Mesendoderm (in vitro differentiated cells): ENCODE results near the gene DUSP7.

Source experiments
- DNase-seq: peaks from one replicate; pipeline ENCODE4 v3.0.0; 2013
- H2AK5ac ChIP-seq: 2 replicates; pipeline ENCODE4 v1.6.1; 2013; ENCODE audit warnings: low read length, inconsistent platforms
- H2BK120ac ChIP-seq: 2 replicates; pipeline ENCODE4 v1.6.1; 2013; ENCODE audit warnings: low read depth, mild to moderate bottlenecking, low read length, moderate library complexity, mixed read lengths
- H2BK15ac ChIP-seq: replicated peaks from 2 replicates; pipeline ENCODE4 v1.6.1; 2013; ENCODE audit warnings: low read depth, mild to moderate bottlenecking, moderate library complexity
- H2BK5ac ChIP-seq: 2 replicates; pipeline ENCODE4 v1.6.1; 2013; ENCODE audit warnings: low read length, inconsistent platforms
- H3K18ac ChIP-seq: 2 replicates; pipeline ENCODE4 v1.6.1; 2013; ENCODE audit warnings: mild to moderate bottlenecking, low read length, mixed read lengths
- H3K23ac ChIP-seq: one replicate; pipeline ENCODE4 v1.6.1; 2013; ENCODE audit warnings: low read length
- H3K27ac ChIP-seq: 2 replicates; pipeline ENCODE4 v1.5.1; 2013; ENCODE audit warnings: low read depth, mild to moderate bottlenecking, inconsistent platforms, low read length, moderate library complexity
- H3K27me3 ChIP-seq: 2 replicates; pipeline ENCODE4 v1.6.1; 2013; ENCODE audit warnings: low read length, control low read depth, mild to moderate bottlenecking, inconsistent platforms; ENCODE audit not compliant: insufficient read depth, poor library complexity
- H3K36me3 ChIP-seq: 2 replicates; pipeline ENCODE4 v1.6.1; 2013; ENCODE audit warnings: low read length, inconsistent platforms; ENCODE audit not compliant: control insufficient read depth, insufficient read depth
- H3K4ac ChIP-seq: one replicate; pipeline ENCODE4 v1.6.1; 2013; ENCODE audit warnings: low read depth, mild to moderate bottlenecking, low read length, moderate library complexity
- H3K4me1 ChIP-seq: 2 replicates; pipeline ENCODE4 v1.6.1; 2013; ENCODE audit warnings: low read depth, low read length, inconsistent platforms; ENCODE audit not compliant: control insufficient read depth
- H3K4me2 ChIP-seq: 2 replicates; pipeline ENCODE4 v1.6.1; 2013; ENCODE audit warnings: low read length
- H3K4me3 ChIP-seq: 2 replicates; pipeline ENCODE4 v1.5.1; 2013; ENCODE audit warnings: mild to moderate bottlenecking, low read length
- H3K56ac ChIP-seq: one replicate; pipeline ENCODE4 v1.6.1; 2013; ENCODE audit warnings: low read length
- H3K79me1 ChIP-seq: 2 replicates; pipeline ENCODE4 v1.6.1; 2013; ENCODE audit warnings: low read length, inconsistent platforms
- H3K79me2 ChIP-seq: 2 replicates; pipeline ENCODE4 v1.6.1; 2013; ENCODE audit warnings: mild to moderate bottlenecking, low read length; ENCODE audit not compliant: control insufficient read depth, insufficient read depth
- H3K9ac ChIP-seq: 2 replicates; pipeline ENCODE4 v1.6.1; 2013; ENCODE audit warnings: low read length, inconsistent platforms
- H4K5ac ChIP-seq: one replicate; pipeline ENCODE4 v1.6.1; 2013; ENCODE audit warnings: low read length
- H4K8ac ChIP-seq: one replicate; pipeline ENCODE4 v1.6.1; 2013; ENCODE audit warnings: low read depth, mild to moderate bottlenecking, control low read depth, low read length, moderate library complexity
- WGBS: extraction: QIAGEN DNeasy Blood & Tissue Kit; methylation state at CpG from one replicate; pipeline ENCODE4 v1.1.7; 2013; ENCODE audit warnings: low lambda C conversion rate, missing lambda C conversion rate; ENCODE audit not compliant: insufficient coverage; ENCODE audit errors: extremely low coverage; 5-methylcytosine and 5-hydroxymethylcytosine counted together

DUSP7 gene

DNA sequence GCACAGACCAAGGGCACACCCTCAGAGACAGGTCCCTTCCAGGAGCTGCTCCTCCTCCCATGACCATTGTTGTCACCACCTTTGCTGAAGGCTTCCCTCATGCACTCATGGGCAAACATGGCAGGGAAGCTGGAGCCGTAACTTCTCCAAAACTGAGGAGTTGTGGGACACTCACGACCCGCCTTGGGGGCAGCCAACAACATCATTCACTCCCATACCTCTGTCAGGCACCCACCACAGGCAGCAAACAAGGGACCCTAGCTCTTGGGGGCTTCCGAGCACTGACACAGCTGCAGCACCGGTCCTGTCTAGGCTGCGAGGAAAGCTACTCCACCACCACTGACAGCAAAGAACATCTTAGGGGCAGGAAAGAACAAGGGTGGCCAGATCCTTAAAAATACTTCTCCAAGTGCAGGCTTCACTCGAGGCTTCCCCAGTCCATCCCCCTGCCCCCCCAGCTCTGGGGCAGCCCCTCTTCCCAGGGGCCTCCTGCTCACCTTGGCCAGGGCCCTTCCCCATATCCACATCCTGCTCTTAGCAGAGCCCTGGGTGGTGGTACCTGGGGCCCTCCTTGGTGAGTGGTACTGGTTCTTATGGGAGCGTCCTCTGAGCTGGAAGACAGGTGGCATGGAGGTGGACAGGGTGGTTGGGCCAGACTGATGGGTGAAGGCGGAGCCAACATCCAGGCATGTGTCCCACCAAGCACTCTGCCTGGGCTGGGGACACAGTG is 28.0 kb upstream of the DUSP7 start:
- H3K27me3 ChIP-seq, result no peaks in the 10 kb centered on the region
- H3K4me2 ChIP-seq, result no peak overlapping the region
- H2BK15ac ChIP-seq, result no peak overlapping the region
- H2AK5ac ChIP-seq, result no peak overlapping the region
- H4K5ac ChIP-seq, result no peak overlapping the region
- H3K56ac ChIP-seq, result no peak overlapping the region
- no CpG with 5 or more reads among the region's 9 CpGs for WGBS
- no peak overlapping the region for H3K18ac ChIP-seq
- H4K8ac ChIP-seq, result no peak overlapping the region
- H3K79me1 ChIP-seq, result no peaks in the 10 kb centered on the region
- no peak for DNase-seq
- no peak overlapping the region for H2BK120ac ChIP-seq
- H3K23ac ChIP-seq, result no peak overlapping the region
- no peak overlapping the region for H3K27ac ChIP-seq
- H3K9ac ChIP-seq, result no peak overlapping the region
- H3K79me2 ChIP-seq, result no peaks in the 10 kb centered on the region
- H3K4ac ChIP-seq, result no peak overlapping the region
- no peak overlapping the region for H3K4me3 ChIP-seq
- H3K36me3 ChIP-seq, result no peaks in the 10 kb centered on the region
- H3K4me1 ChIP-seq, result no peaks in the 10 kb centered on the region
- H2BK5ac ChIP-seq, result no peak overlapping the region

DNA sequence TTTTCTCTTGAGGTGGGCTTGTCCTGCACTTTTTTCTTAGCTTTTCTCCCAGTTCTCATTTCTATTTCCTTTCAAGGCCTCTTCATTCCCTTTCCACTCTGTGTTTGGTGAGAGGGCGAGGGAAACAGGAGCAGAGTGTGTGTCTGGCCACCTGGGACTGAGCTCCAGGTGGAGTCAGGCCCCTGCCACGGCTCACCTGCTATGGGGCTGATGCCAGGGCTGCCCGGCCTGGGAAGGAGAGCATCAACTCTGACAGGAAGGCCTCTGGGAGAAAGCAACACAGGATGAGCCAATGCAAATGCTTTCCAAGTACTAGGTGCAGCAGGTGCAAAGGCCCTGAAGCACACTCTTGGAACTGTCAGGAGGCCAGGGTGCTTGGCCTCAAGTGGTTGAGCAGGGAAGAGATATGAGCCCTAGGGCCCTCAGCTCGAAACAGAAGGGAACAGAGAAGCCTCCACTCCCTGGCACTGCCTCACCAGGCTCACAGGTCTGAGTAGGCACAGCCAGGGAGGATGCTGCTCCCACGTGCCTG is 27.3 kb upstream of the DUSP7 start:
- WGBS, result no CpG with 5 or more reads among the region's 5 CpGs

DNA sequence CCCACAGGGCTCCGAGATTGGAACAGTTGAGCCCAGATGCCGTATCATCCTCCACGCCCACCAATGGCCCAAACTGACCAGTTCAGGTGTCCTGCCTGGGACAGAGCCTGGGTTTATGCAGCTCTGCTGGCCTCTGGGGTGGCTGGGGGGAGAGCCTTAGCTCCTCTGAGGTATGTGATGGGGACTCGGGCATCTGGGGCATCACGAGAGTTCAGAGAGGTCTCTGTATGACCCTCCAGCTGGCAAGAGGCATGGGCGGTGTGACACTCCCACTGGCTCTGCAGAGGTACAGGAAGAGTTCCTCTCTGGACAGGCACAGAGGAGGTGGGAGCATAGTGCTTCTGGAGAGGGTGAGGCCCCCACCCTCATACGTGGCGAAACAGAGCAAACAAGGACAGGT is 26.6 kb upstream of the DUSP7 start:
- Histone ChIP-seq H3K23ac (no peak overlapping the region), H3K27ac (no peak overlapping the region), H2BK5ac (no peak overlapping the region), H3K79me1 (no peaks in the 10 kb centered on the region), H2BK15ac (no peak overlapping the region), H4K5ac (no peak overlapping the region), H4K8ac (no peak overlapping the region), H3K56ac (no peak overlapping the region), H3K27me3 (no peaks in the 10 kb centered on the region), H3K4me3 (no peak overlapping the region), H3K36me3 (no peaks in the 10 kb centered on the region), H2BK120ac (no peak overlapping the region), H3K79me2 (no peaks in the 10 kb centered on the region), H3K4me1 (no peaks in the 10 kb centered on the region), H3K4ac (no peak overlapping the region), H3K4me2 (no peak overlapping the region), H2AK5ac (no peak overlapping the region), H3K18ac (no peak overlapping the region), H3K9ac (no peak overlapping the region)
- no CpG with 5 or more reads among the region's 8 CpGs for WGBS
- DNase-seq, result no peak

More for the DNA sequence above, 27.3 kb upstream of the DUSP7 start:
- no peak overlapping the region for H3K27ac ChIP-seq
- H3K18ac ChIP-seq, result no peak overlapping the region
- H3K4me2 ChIP-seq, result no peak overlapping the region
- H3K4me3 ChIP-seq, result no peak overlapping the region
- H2BK5ac ChIP-seq, result no peak overlapping the region
- H4K5ac ChIP-seq, result no peak overlapping the region
- H3K79me2 ChIP-seq, result no peaks in the 10 kb centered on the region
- no peak overlapping the region for H2BK15ac ChIP-seq
- H3K4ac ChIP-seq, result no peak overlapping the region
- H3K9ac ChIP-seq, result no peak overlapping the region
- no peak overlapping the region for H3K23ac ChIP-seq
- no peaks in the 10 kb centered on the region for H3K27me3 ChIP-seq
- H3K56ac ChIP-seq, result no peak overlapping the region
- DNase-seq, result no peak
- H3K4me1 ChIP-seq, result no peaks in the 10 kb centered on the region
- no peaks in the 10 kb centered on the region for H3K79me1 ChIP-seq
- no peak overlapping the region for H2AK5ac ChIP-seq
- H4K8ac ChIP-seq, result no peak overlapping the region
- H2BK120ac ChIP-seq, result no peak overlapping the region
- H3K36me3 ChIP-seq, result no peaks in the 10 kb centered on the region

DNA sequence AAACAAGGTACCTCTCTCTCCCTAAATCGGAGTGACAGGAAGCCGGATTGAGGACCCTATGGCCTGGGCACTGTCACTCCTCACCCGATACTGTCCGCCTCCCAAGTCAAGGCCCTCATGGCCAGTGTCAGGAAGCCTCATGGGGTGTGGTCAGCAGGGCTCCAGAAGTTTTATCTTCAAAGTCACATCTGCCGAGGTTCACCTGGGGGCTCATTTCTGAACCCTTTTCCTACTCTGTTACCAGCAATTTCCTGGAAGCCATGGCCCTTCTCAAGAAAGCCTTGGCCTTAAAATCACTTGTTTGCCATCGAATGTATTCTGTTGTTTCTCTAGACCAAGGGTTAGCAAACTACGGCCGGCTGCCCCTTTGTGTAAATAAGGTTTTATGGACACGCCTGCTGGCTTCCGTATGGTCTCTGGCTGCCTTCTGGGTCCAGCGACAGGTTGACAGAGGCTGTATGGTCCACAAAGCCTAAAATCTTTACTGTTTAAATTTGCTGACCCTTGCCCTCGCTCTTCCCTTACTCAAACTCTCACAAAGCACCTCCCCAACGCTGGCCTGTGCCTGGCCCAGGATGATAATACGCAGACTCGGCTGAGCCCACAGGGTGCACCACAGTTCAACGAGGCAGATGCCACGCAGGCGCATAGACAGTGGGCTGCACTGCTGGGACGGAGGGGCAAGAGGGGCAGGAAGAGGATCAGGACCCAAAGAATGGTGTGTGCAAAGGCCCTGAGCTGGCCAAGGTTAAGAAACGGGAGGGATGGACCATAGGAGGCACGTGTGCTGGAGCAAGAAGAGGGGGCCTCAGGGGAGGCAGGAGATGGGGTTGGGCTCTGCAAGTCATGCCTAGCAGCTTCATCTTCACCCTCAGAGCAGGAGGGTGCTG is 24.7 kb upstream of the DUSP7 start:
- no peak overlapping the region for H3K4me3 ChIP-seq
- H3K9ac ChIP-seq, result no peak overlapping the region
- H3K27ac ChIP-seq, result no peak overlapping the region
- no peak overlapping the region for H3K23ac ChIP-seq
- H3K27me3 ChIP-seq, result no peaks in the 10 kb centered on the region
- H3K36me3 ChIP-seq, result no peaks in the 10 kb centered on the region
- H3K4ac ChIP-seq, result no peak overlapping the region
- no peak overlapping the region for H3K18ac ChIP-seq
- H3K79me1 ChIP-seq, result no peaks in the 10 kb centered on the region
- H2BK120ac ChIP-seq, result no peak overlapping the region
- H2BK15ac ChIP-seq, result no peak overlapping the region
- H4K5ac ChIP-seq, result no peak overlapping the region
- no peak overlapping the region for H3K56ac ChIP-seq
- no peak overlapping the region for H3K4me2 ChIP-seq
- H3K4me1 ChIP-seq, result no peaks in the 10 kb centered on the region
- H2AK5ac ChIP-seq, result no peak overlapping the region
- no peak for DNase-seq
- no peak overlapping the region for H4K8ac ChIP-seq
- WGBS, result no CpG with 5 or more reads among the region's 21 CpGs
- no peaks in the 10 kb centered on the region for H3K79me2 ChIP-seq
- H2BK5ac ChIP-seq, result no peak overlapping the region

DNA sequence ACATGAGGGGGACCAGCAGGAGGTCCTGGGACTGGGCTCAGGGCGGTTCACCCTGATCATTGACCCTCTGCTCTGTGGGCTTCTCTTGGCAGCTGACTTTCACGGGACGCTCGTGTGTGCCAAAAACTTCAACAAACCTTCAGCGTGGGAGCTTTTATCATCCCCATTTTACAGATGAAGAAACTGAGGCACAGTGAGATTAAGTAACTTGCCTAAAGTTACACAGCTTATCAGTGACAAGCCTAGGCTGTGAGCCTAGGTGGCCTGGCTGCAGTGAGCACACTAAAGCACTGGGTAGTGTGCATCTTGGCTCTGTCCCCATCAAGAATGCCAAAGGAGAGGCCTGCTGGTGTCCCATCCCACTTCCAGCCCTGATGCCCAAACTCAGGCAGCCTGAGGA is 23.6 kb upstream of the DUSP7 start:
- H3K18ac ChIP-seq, result no peak overlapping the region
- H3K27ac ChIP-seq, result no peak overlapping the region
- no peak overlapping the region for H2AK5ac ChIP-seq
- WGBS, result no CpG with 5 or more reads among the region's 5 CpGs
- no peak overlapping the region for H2BK5ac ChIP-seq
- H3K4me2 ChIP-seq, result no peak overlapping the region
- no peak overlapping the region for H2BK15ac ChIP-seq
- no peaks in the 10 kb centered on the region for H3K4me1 ChIP-seq
- H4K5ac ChIP-seq, result no peak overlapping the region
- H3K56ac ChIP-seq, result no peak overlapping the region
- no peaks in the 10 kb centered on the region for H3K79me2 ChIP-seq
- no peaks in the 10 kb centered on the region for H3K36me3 ChIP-seq
- H3K27me3 ChIP-seq, result no peaks in the 10 kb centered on the region
- no peak overlapping the region for H3K23ac ChIP-seq
- no peak overlapping the region for H4K8ac ChIP-seq
- H2BK120ac ChIP-seq, result no peak overlapping the region
- H3K9ac ChIP-seq, result no peak overlapping the region
- H3K79me1 ChIP-seq, result no peaks in the 10 kb centered on the region
- no peak overlapping the region for H3K4ac ChIP-seq
- H3K4me3 ChIP-seq, result no peak overlapping the region
- no peak for DNase-seq
